T follicular helper cell (primary cell): ENCODE measurements around the gene HTATSF1.

Experiments
- DNase-seq: peaks from one replicate; pipeline ENCODE4 v3.0.0-alpha.2; 2020; ENCODE audit warnings: low read depth
- total RNA-seq, 2 experiments: gene quantifications; one replicate each; lab custom pipeline; 2026; lab: John Stamatoyannopoulos, UW

HTATSF1 gene, protein sequence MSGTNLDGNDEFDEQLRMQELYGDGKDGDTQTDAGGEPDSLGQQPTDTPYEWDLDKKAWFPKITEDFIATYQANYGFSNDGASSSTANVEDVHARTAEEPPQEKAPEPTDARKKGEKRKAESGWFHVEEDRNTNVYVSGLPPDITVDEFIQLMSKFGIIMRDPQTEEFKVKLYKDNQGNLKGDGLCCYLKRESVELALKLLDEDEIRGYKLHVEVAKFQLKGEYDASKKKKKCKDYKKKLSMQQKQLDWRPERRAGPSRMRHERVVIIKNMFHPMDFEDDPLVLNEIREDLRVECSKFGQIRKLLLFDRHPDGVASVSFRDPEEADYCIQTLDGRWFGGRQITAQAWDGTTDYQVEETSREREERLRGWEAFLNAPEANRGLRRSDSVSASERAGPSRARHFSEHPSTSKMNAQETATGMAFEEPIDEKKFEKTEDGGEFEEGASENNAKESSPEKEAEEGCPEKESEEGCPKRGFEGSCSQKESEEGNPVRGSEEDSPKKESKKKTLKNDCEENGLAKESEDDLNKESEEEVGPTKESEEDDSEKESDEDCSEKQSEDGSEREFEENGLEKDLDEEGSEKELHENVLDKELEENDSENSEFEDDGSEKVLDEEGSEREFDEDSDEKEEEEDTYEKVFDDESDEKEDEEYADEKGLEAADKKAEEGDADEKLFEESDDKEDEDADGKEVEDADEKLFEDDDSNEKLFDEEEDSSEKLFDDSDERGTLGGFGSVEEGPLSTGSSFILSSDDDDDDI
- total RNA-seq: 98.7 to 114 reads per million in 2 experiments

DNA sequence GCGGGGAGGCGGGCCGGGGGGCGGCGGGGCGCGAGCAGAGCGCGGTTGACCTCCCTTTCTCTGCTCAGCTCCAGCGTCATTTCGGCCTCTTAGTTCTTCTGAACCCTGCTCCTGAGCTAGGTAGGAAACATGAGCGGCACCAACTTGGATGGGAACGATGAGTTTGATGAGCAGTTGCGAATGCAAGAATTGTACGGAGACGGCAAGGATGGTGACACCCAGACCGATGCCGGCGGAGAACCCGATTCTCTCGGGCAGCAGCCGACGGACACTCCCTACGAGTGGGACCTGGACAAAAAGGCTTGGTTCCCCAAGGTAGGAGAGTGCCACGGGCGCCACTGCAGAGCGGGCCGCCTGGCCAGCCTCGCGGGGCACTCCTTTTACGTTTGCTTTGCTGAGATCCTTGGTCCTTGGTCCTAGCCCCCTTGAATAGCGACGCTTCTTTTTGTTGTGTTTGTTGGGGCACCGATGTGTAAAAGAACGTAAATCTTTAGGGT, at the start of gene HTATSF1:
Gene HTATSF1 (plus strand): TSS at position 37 of the 497 bp plus-strand sequence. CDS start 93 bp downstream, at position 130.
- DNase-seq: no peak

DNA sequence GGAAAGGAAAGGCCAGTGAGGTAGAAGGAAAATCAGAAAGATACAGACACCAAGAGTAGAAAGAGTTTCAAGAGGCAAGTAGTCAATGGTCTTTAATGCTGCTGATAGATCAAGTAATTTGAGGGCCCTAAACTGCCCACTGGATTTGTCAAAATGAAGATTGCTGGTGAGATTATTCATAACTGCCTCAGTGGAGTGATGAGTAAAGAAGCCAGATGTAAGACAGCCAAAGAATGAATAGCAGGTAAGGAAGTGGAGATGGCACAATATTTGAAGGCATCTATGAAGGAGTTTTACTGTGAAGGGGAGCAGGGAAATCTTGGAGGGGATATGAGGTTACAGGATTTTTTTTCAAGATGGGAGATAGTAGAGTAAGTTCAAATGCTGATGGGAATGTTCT, 49.4 kb upstream of the HTATSF1 start:
- DNase-seq: no peak

DNA sequence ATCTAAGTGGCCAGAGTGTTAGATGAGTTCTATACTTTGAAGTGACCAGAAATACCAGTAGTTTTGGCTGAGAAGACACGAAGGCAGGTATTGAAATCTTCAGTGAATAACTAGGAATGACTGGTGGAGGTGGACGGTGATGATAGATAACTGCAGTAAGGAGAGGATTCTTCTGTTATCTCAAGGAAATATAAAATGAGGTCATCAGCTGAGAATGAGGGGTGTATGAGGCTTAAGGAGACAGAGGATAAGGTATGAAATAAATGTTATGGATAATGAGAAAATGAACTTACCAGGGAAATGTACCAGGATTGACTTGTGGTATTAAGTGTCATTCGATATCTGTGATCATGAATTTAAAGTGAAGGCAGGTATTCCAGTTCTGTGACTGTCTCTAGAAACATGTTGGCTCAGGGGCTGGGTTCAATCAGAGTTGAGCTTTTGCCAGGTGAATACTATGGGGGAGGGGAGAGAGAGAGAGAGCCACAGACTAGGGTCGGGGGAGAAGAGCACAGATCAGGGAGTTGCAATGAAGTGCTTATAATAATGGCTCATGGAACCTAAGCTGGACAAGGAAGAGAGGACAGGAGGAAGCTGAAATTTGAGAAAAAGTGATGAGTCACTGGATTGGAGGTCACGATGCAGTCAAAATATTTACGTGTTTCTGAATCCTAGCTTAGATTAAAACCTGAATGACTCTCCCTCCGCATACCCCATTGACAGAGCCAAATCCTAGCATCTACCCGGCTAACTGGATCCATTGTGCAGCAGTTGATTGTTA, 47.2 kb upstream of the HTATSF1 start:
- DNase-seq: no peak

DNA sequence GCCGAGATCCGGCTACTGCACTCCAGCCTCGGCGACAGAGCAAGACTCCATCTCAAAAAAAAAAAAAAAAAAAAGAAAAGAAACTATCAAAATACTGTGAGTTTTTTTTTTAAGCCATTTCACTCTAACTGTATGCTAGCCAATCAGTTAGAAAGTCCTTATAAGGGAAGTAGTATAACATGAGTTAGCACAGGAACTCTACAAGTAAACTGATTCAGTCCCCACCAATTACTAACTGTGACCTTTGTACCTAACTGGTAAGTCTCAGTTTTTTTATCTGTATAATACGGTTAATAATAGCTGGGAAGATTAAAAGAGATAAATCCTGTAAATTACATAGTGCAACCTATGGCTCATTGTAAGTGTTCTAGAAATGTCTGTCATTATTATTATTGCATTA, 44.8 kb upstream of the HTATSF1 start:
- no peak for DNase-seq

DNA sequence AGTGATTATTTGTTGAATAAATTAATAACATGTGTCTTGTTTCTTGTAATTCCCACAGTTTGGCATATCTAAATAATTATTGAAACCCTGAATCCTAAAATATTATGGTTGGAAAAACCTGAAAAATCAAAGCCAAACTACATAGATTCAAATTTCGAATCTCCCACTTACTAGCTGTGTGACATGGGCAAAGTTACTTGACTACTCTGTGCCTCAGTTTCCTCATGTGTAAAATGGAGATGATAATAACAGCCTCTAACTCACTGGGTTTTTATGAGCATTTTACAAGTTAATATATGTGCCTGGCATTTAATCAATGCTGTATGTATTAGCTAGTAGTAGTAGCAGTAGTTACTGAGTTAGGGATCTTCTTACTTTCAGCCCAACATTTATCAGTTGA, 44.3 kb upstream of the HTATSF1 start:
- no peak for DNase-seq

DNA sequence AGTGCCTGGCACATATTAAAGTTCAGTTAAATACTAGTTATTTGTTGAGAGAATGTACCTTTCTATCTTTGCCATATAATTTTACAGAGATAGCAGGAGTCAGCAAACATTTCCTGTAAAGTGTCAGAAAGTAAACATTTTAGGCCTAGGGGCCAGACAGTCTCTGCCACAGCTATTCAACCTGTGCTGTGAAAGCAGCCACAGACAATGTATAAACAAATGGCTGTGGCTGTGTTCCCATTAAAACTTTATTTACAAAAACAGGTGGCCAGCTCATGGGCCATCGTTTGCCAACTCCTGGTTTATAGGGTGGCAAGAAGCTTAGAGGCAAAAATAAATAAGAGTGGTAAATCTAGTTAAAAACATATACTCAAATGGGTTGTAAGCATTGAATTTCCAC, 43.6 kb upstream of the HTATSF1 start:
- DNase-seq: no peak

DNA sequence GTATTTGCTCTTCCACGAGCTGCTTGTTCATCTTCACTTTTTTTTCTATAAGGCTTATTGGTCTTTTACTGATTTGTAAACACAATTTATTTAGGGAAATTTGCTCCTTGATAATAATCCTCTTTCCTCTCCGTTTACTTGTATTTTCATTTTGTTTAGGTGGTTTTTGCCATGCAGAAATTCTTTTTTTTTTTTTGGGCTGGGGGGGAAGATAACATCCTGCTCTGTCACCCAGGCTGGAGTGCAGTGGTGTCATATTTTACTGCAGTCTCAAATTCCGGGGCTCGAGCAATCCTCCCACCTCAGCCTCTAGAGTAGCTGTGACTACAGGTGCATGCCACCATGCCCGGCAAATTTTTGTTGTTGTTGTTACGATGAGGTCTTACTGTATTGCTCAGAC, 41.3 kb upstream of the HTATSF1 start:
- DNase-seq: no peak

DNA sequence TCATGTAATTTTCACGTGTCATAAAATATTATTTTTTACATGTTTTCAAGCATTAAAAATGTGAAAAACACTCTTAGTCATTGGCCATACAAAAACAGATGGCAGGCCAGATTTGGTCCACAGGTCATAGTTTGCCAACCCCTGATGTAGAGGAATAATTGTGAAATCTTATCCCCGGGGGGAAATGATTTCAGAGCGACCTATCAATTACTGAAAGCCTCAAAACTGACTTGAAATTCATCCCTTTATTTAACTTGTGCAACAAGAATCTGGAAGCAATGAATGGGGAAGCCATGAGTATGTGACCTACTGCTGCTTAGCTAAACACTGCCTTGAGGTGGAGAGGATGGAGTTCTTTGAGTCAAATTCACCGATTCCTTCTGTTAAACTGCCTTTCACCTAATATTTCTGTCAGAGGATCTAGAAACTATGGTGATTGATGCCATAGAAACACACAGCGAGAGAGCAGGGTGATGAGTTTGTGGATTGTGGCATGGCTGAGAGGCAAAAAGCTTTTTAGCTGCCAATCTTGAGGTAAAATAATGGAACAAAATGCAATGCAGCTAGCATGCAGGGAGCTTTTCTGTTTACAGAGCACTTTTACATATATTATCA, 40.0 kb upstream of the HTATSF1 start:
- no peak for DNase-seq

DNA sequence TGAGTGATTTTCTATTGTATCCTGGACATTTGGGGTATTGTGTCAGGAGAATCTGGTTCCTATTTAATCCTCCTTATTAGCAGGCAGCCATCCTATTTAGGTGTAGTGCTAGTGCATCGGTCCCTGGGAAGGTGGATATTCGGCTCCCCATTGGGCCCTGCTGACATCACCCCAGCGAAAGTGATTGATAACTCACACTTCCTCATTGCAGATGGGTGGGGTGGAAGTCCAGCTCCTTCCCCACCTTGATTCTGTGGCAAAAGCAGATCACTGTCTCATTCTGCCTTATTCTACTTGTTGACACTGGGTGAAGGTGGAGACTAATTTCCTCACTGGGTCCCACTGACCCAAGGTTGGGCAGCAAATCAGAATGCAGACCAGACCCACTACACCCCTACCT, 32.8 kb upstream of the HTATSF1 start:
- no peak for DNase-seq

DNA sequence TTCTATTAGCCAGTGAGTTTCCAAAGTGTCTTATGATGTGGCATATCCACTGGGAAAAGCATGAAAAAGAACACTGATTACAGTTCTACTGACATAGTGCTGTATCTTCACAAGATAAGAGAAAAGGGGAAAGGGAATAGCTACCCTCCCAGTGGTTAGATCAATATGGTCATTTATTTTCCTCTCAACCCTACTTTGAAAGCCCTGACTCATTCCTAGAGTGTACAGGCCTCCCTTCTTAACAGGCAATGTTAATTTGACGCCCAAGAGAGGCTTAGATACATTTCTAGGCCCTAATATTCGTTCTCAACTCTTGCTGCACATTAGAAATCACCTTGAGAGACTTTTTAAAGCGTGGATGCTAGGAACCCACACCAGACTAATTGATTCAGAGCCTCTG, 30.1 kb upstream of the HTATSF1 start:
- DNase-seq: no peak

DNA sequence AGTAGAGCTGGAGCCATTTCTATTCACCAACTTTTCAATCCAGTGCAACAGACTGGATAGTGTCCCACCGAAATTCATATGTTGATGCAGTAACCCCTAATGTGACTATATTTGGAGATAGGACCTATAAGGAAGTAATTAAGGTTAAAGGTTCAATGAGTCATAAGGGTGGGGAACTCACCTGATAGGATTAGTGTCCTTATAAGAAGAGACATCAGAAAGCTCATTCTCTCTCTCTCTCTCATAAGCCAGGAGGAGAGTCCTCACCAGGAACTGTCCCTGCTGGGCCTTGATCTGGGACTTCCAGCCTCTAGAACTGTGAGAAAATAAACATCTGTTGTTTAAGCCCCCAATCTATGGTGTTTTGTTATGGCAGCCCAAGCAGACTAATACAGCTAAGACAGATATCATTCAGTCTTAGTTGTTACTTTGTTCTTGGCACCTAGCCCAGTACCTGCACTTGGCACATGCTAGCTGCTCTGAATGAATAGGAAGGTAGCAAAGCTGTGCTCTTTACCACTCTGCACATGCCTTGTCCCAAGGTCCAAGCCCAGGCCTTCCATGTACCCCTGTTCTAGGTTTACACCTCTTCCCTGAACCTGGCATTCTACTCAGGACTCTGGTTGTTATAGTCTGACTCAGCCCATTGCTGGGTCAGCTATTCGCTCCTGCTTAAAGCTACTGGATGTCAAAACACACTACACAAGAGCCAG, 28.8 kb upstream of the HTATSF1 start:
- no peak for DNase-seq

DNA sequence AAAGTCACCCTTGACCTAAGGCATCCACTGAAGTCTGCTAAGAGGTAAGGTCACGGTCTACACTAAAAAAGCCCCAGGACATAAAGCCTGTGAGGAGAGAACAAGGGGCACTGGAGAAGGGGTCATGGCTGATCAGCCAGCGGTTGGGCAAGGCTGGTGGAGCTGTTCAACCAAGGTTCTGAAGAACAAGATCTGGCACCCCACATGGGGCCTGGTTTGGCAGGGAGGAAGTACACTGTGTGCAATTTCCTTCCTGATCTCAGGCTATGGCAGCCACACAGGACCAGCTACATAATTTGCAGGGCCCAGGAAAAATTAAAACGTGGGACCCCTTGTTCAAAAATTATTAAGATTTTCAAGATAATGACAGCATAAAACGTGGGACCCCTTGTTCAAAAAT, 23.7 kb upstream of the HTATSF1 start:
- no peak for DNase-seq

DNA sequence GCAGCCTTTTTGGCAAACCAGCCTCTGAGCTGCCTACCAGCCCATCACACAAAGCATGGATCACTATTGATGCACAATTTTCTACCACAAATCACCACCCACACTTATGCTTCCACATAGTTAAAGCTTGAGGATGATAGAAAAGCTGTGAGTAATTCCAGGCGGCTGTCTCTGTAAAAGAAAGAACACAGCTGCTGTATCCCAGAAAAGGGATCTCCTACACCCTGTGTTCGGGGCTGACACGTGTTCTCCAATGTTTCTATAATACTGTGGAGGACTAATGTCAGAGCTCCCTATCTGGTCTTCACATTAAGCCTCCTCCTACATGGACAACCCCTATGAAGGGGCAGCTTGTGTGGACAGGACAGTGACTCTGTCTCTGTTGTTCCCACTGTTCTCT, 22.2 kb upstream of the HTATSF1 start:
- no peak for DNase-seq

DNA sequence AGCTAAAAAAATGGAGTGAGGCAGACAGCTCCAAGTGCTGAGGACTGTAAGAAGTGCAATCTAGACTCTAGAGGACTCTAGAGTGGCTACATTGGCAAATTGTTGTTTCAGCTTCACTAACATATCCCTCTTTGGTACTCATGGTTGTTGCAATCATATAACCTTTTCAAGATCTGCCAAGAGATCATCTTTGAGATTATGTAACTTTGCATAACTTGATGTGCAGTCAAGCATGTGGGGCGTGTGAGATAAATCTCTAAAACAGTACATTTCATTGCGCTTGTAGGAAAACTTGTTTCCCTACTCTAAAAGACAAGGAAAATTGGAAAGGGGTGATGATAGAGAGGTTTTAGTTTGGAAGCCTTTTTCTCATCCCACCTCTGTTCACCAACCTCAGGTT, 20.9 kb upstream of the HTATSF1 start:
- DNase-seq: no peak

DNA sequence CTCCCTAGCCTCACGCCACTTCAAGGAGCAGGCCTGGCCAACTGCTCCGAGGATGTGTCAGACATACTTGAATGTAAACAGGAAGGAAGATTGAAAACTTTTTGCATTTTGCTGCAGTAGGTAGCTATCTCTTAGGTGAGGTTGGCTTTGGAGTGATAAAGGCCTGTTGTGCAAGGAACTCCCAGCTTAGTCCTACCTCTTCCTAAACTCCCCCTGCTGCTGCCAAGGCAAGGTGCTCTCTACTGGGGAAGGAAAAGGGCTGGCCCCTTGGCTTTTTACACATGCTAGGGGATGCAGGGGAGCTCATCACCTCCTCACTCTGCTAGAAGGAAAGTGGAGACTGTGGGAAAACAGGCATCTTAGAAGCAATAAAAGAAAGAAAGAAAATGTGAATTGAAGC, 20.4 kb upstream of the HTATSF1 start:
- no peak for DNase-seq

DNA sequence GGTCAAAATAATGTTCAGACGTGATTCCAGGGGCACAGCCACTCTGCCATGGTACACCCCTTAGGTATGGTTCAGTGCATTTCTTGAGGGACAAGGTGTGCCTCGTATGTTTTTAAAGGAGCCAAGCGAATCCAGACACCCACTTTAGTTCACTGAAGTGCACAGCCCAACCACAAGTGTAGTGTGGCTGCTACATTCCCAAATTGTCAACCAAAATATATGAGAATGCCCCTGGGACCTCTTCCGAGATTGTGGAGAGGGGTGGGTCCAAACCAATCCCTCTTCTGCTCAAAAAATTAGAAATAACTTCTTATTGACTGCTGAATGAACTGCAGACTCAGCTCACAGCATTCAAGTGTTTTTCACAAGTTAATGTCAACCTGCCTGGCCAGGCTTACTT, 17.0 kb upstream of the HTATSF1 start:
- no peak for DNase-seq

DNA sequence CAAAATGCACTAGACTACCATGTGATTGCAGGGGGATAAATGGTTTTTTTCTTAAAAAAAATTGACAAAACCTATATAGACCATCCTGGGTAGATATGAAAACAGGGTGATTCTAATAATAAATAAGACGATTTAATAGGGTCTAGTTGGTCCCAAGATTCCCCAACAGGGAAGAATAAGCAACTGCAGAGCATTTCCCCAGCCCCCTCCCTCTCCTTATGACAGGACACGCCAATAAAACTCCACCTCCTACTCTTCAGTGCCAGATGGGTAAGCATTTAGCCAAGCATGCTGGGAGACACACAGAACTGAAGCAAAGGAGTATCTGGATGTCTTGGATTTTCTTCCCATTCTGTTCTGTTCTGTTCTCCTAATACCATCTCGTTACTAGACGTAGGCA, 9.7 kb upstream of the HTATSF1 start, which contains the start of gene BRS3:
Gene BRS3 (plus strand): TSS at position 301 of the 400 bp plus-strand sequence. CDS start 168 bp downstream, outside the sequence.
- no peak for DNase-seq

DNA sequence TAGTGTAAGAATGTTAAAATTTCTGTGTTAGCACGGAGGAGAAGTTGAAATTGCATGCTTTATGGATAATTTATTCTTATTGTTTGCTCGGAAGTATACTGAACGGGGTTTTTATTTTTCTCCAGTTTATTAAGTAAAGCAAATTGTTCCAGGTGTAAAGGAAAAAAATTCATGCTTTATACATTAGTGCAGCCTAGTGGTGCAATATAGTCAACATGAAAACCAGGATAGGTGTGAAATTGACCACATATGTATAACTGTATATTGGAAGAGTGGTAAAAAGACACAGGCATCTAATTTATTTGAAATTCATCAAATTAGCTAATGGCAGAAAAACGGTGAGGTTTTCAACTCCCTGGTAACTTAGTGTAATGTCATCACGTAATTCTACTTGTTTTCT, 8.7 kb upstream of the HTATSF1 start:
- no peak for DNase-seq

DNA sequence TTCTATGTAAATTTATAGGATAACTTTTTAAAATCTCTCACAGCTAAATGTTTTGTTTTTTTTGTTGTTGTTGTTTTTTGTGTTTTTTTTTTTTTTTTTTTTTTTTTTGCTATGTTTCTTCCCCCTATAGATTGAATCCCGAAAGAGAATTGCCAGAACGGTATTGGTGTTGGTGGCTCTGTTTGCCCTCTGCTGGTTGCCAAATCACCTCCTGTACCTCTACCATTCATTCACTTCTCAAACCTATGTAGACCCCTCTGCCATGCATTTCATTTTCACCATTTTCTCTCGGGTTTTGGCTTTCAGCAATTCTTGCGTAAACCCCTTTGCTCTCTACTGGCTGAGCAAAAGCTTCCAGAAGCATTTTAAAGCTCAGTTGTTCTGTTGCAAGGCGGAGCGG, 5.6 kb upstream of the HTATSF1 start:
- no peak for DNase-seq

DNA sequence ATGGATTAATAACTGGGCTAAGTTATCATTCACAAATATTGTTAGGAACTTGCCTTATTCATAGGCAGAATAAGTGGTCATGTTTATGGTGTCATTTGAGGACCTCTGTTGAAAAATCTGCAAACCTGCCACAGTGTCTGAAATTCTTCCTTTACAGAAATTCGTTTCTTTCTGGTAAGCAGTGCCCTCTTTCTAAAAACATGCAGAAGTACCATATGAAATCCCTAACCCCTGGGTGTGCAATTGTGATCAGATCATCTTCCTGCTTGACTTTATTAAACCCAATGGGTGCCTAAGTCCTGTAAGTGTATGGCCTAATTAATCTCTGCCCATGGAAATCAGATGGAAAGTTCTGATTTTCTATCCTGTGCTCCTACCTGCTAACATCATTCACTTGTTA, 4.4 kb upstream of the HTATSF1 start:
- DNase-seq: no peak

DNA sequence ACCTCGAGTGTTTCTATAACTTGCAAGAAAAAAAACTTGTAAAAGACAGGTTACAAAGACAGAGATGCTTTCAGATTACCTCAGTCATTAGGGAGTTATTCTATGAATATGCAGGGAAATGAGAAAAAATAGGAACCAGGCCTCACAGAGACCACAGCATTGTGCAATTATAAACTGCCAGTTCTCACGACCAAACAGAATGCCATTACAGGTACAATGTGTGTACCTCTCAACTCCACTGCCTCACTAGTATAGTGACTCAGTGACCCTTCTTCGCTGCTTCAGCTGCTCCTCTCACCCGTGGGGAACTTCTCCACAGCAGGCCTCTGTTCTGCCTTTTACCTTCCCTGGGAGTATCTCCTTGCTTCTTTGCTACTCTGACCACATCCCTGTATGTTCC, 2.3 kb upstream of the HTATSF1 start:
- DNase-seq: no peak
